Measurements from ENCODE around the gene BMAL1. TPM values are rescaled to one million over a fixed set of nuclear protein-coding genes. Genes with fewer than 3 reads are reported as not detected.

BMAL1 gene
- total RNA-seq, 2 experiments from 2014 or later = 21.5 to 22.7 TPM

GRCh38 chr11:13334034-13334786 lies 56.6 kb downstream of the BMAL1 start:
- peak overlapping the region; percentile 19 for H3K27ac Mint-ChIP-seq
- ChIA-PET CTCF (interaction anchor here (0.9 to 4.9 kb wide), 28 partner anchors 7 to 333 kb away, joined by 3 to 55 read pairs (median 12); no protein-coding TSS in a partner anchor), POLR2A (interaction anchor here (0.7 to 1.0 kb wide), 2 partner anchors 51 to 54 kb away, joined by 3 to 4 read pairs; no protein-coding TSS in a partner anchor)
- no peak overlapping the region for H3K4me3 Mint-ChIP-seq
- no peaks in the 10 kb centered on the region for H3K36me3 Mint-ChIP-seq (ENCODE audit: low read depth)
- no peak for ATAC-seq
- DNase-seq = no peak
- intact Hi-C loops (cut with micrococcal nuclease) = no loop called here
- peaks cover 73% of the 10 kb centered on the region for H3K4me1 Mint-ChIP-seq (ENCODE audit: low read depth)
- TF ChIP-seq CTCF (IDR thresholded peaks at IDR 0.05) = no peak
- H3K27me3 Mint-ChIP-seq = no peaks in the 10 kb centered on the region
- H3K9me3 Mint-ChIP-seq = no peaks in the 10 kb centered on the region

GRCh38 chr11:13335319-13335718 lies 57.7 kb downstream of the BMAL1 start:
- POLR2A ChIA-PET = interaction anchor here (1.0 to 2.2 kb wide), 4 partner anchors 52 to 59 kb away, joined by 4 to 12 read pairs (median 6); no protein-coding TSS in a partner anchor
- H3K4me3 Mint-ChIP-seq = no peak overlapping the region
- ATAC-seq (peak; percentile 34), DNase-seq (peak; percentile 88)
- no peaks in the 10 kb centered on the region for H3K36me3 Mint-ChIP-seq (ENCODE audit: low read depth)
- H3K27me3 Mint-ChIP-seq = no peaks in the 10 kb centered on the region
- peak; percentile 76 for TF ChIP-seq CTCF (IDR thresholded peaks at IDR 0.05)
- CTCF ChIA-PET = interaction anchor here (0.6 to 4.9 kb wide), 47 partner anchors 9 to 332 kb away, joined by 3 to 55 read pairs (median 6); no protein-coding TSS in a partner anchor
- peaks cover 73% of the 10 kb centered on the region for H3K4me1 Mint-ChIP-seq (ENCODE audit: low read depth)
- peak overlapping the region; percentile 1 for H3K27ac Mint-ChIP-seq
- no peaks in the 10 kb centered on the region for H3K9me3 Mint-ChIP-seq
- intact Hi-C loops (cut with micrococcal nuclease) = loop anchor here (5.0 kb wide), 1 partner anchor 48 kb away; no protein-coding TSS in a partner anchor

GRCh38 chr11:13336246-13336878 lies 58.8 kb downstream of the BMAL1 start:
- CTCF ChIA-PET = interaction anchor here (0.7 to 4.9 kb wide), 34 partner anchors 8 to 146 kb away, joined by 3 to 55 read pairs (median 6); no protein-coding TSS in a partner anchor
- intact Hi-C loops (cut with micrococcal nuclease) = loop anchor here (5.0 kb wide), 1 partner anchor 49 kb away; no protein-coding TSS in a partner anchor

GRCh38 chr11:13338019-13338426 lies 60.4 kb downstream of the BMAL1 start:
- ATAC-seq = peak; percentile 38
- peaks cover 64% of the 10 kb centered on the region for H3K4me1 Mint-ChIP-seq (ENCODE audit: low read depth)
- no peak for DNase-seq
- no peaks in the 10 kb centered on the region for H3K36me3 Mint-ChIP-seq (ENCODE audit: low read depth)
- peak overlapping the region; percentile 65 for H3K4me3 Mint-ChIP-seq
- H3K27ac Mint-ChIP-seq = peak overlapping the region; percentile 82
- intact Hi-C loops (cut with micrococcal nuclease) = loop anchor here (5.0 kb wide), 1 partner anchor 51 kb away; no protein-coding TSS in a partner anchor
- no peaks in the 10 kb centered on the region for H3K27me3 Mint-ChIP-seq
- ChIA-PET CTCF (interaction anchor here (0.8 to 4.9 kb wide), 9 partner anchors 12 to 155 kb away, joined by 3 to 55 read pairs (median 7); no protein-coding TSS in a partner anchor), POLR2A (interaction anchor here (1.0 to 1.3 kb wide), 3 partner anchors 18 to 132 kb away, joined by 3 to 4 read pairs (median 3); no protein-coding TSS in a partner anchor)
- no peak for TF ChIP-seq CTCF (IDR thresholded peaks at IDR 0.05)
- H3K9me3 Mint-ChIP-seq = no peaks in the 10 kb centered on the region

More at GRCh38 chr11:13336246-13336878, 58.8 kb downstream of the BMAL1 start:
- Mint-ChIP-seq H3K36me3 (ENCODE audit: low read depth) (no peaks in the 10 kb centered on the region), H3K9me3 (no peaks in the 10 kb centered on the region), H3K4me3 (no peak overlapping the region), H3K27ac (no peak overlapping the region), H3K27me3 (no peaks in the 10 kb centered on the region), H3K4me1 (ENCODE audit: low read depth) (peaks cover 76% of the 10 kb centered on the region)
- no peak for ATAC-seq
- no peak for TF ChIP-seq CTCF (IDR thresholded peaks at IDR 0.05)
- POLR2A ChIA-PET = interaction anchor here (1.0 to 2.2 kb wide), 4 partner anchors 53 to 126 kb away, joined by 3 to 12 read pairs (median 6); no protein-coding TSS in a partner anchor
- DNase-seq = no peak
